Measurements from ENCODE around the gene ADRA2B.

ADRA2B gene

GRCh38 chr2:96123936-96124335 lies 7.6 kb upstream of the ADRA2B start:
- H3K4me3 ChIP-seq (replicated peaks; ENCODE audit: insufficient read depth, low read length): no peak overlapping the region
- H3K27me3 ChIP-seq (ENCODE audit: insufficient read depth, poor library complexity, severe bottlenecking): peaks cover 8% of the 10 kb centered on the region
- DNase-seq (ENCODE audit: low read depth in 1 of 2, low spot score in 1 of 2): no peak
- H3K27ac ChIP-seq (replicated peaks): no peak overlapping the region
- TF ChIP-seq REST (IDR thresholded peaks at IDR 0.05; ENCODE audit: insufficient replicate concordance, low read depth): no peak
- no peak for TF ChIP-seq GABPA (IDR thresholded peaks at IDR 0.05; ENCODE audit: low read depth)
- no peak for TF ChIP-seq SPI1 (IDR thresholded peaks at IDR 0.05; ENCODE audit: borderline replicate concordance, low read depth)
- TF ChIP-seq POLR2AphosphoS5 (IDR thresholded peaks at IDR 0.05; ENCODE audit: low read depth): no peak
- no peak for TF ChIP-seq CTCF (IDR thresholded peaks at IDR 0.05; ENCODE audit: insufficient read depth, low read length)

- no peak overlapping the region for H3K4me3 ChIP-seq (replicated peaks; ENCODE audit: insufficient read depth, low read length)
- peaks cover 8% of the 10 kb centered on the region for H3K27me3 ChIP-seq (ENCODE audit: insufficient read depth, poor library complexity, severe bottlenecking)
- DNase-seq (ENCODE audit: low read depth in 1 of 2, low spot score in 1 of 2): no peak
- TF ChIP-seq REST (IDR thresholded peaks at IDR 0.05; ENCODE audit: insufficient replicate concordance, low read depth) (no peak), CTCF (IDR thresholded peaks at IDR 0.05; ENCODE audit: insufficient read depth, low read length) (no peak), GABPA (IDR thresholded peaks at IDR 0.05; ENCODE audit: low read depth) (no peak), SPI1 (IDR thresholded peaks at IDR 0.05; ENCODE audit: borderline replicate concordance, low read depth) (no peak), POLR2AphosphoS5 (IDR thresholded peaks at IDR 0.05; ENCODE audit: low read depth) (no peak)
- no peak overlapping the region for H3K27ac ChIP-seq (replicated peaks)
Observed at GRCh38 chr2:96123290-96123689, 6.9 kb upstream of the ADRA2B start.

DNA sequence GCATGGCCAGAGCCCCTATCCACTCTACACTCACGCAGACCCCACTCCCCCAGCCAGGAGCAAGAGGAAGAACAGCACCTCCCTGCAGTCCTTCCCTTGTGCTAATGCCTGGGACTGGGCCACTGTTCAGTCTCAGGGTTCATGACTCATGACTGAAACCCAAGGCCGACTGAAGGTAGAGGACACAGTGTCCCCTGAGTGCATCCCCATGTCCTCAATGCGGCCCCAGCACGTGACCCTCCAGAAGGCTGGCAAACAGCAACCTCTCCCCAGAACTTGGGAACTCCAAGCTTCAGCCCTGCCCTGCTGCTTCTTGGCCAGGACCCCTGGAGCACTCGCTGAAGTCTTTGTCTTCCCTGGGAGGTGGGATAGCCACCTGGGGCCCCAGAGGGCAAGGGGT lies 6.0 kb upstream of the ADRA2B start:
- TF ChIP-seq SPI1 (IDR thresholded peaks at IDR 0.05; ENCODE audit: borderline replicate concordance, low read depth) (no peak), CTCF (IDR thresholded peaks at IDR 0.05; ENCODE audit: insufficient read depth, low read length) (no peak), POLR2AphosphoS5 (IDR thresholded peaks at IDR 0.05; ENCODE audit: low read depth) (no peak), REST (IDR thresholded peaks at IDR 0.05; ENCODE audit: insufficient replicate concordance, low read depth) (no peak), GABPA (IDR thresholded peaks at IDR 0.05; ENCODE audit: low read depth) (no peak)
- H3K4me3 ChIP-seq (replicated peaks; ENCODE audit: insufficient read depth, low read length): no peak overlapping the region
- H3K27ac ChIP-seq (replicated peaks): no peak overlapping the region
- peaks cover 13% of the 10 kb centered on the region for H3K27me3 ChIP-seq (ENCODE audit: insufficient read depth, poor library complexity, severe bottlenecking)
- DNase-seq (ENCODE audit: low read depth in 1 of 2, low spot score in 1 of 2): no peak

Measured in HL-60 (cell line).